ENCODE measurements around the gene TMOD1. TPM values are rescaled to one million over a fixed set of nuclear protein-coding genes. Genes with fewer than 3 reads are reported as not detected.

TMOD1 gene
- total and polyA plus RNA-seq, 9 donors = 37.1 to 77.2 (median 64.0) TPM

DNA sequence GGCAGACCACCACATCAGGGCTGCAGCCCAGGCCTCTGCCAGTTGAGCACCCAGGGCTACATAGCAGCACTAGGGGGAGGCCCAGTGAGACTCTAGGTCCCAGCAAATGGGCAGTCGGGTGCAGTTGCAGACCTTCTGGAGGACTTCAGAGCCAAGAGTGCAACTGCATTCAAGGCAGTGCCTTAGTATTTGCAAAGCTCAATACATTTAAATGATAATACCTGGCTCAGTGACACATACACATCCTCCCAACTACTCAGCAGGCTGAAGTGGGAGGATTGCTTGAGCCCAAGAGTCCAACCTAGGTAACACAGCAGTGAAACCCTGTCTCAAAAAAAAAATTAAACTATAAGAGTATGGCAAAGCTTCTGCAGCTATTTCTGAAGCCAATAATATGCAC lies 38.6 kb upstream of the TMOD1 start:
- Histone ChIP-seq H3K9me3 (no peaks in the 10 kb centered on the region), H3K36me3 (no peaks in the 10 kb centered on the region), H3K4me1 (ENCODE audit: insufficient read depth) (no peaks in the 10 kb centered on the region), H3K4me3 (no peak overlapping the region), H3K27me3 (no peaks in the 10 kb centered on the region), H3K27ac (no peak overlapping the region)
- intact Hi-C loops (cut with DNase I) = no loop called here
- TF ChIP-seq POLR2A (IDR thresholded peaks at IDR 0.05) = no peak
- TF ChIP-seq, protein P1, sequence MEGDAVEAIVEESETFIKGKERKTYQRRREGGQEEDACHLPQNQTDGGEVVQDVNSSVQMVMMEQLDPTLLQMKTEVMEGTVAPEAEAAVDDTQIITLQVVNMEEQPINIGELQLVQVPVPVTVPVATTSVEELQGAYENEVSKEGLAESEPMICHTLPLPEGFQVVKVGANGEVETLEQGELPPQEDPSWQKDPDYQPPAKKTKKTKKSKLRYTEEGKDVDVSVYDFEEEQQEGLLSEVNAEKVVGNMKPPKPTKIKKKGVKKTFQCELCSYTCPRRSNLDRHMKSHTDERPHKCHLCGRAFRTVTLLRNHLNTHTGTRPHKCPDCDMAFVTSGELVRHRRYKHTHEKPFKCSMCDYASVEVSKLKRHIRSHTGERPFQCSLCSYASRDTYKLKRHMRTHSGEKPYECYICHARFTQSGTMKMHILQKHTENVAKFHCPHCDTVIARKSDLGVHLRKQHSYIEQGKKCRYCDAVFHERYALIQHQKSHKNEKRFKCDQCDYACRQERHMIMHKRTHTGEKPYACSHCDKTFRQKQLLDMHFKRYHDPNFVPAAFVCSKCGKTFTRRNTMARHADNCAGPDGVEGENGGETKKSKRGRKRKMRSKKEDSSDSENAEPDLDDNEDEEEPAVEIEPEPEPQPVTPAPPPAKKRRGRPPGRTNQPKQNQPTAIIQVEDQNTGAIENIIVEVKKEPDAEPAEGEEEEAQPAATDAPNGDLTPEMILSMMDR (IDR thresholded peaks at IDR 0.05) = no peak
- TF ChIP-seq EP300 (IDR thresholded peaks at IDR 0.05) = no peak
- 83 to 93% (median 86%) methylated on average over 1 of the region's 1 CpG for WGBS, 3 donors
- no peak for DNase-seq

DNA sequence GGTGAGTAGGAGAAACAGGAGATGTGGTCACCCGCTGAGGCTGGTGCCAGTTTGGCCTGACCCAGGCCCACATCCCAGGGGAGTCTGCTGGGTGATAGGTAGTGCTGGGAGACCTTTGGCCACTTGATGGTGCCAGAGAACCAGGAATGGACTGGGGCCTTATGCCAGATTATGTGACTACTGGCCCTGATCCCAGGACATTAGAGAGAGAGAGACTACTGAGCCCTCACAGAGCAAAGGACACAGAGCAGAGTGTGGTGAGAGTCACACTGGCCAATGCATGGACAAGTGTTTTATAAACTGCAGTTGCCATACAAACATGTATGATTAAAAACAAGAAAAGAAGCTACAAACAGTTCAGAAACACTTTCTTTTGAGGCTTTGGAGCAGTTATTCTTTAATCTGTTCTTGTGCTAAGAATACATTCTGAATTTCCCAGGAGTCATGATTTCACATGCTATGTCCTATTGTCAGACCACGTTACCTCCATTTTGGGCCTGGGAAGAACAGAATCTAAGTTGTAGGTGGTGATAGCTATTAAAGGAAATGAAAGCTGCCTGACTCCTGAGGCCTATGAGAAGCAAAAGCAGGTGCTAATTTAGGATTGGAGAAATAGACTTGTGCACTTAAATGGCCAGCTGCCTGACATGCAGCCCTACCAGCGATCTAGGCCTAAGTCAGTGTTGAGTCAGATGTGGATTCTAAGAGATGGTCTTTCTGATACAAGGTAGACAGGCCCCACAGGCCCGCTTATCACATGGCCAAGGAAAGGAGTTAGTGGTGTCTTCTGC lies 32.6 kb upstream of the TMOD1 start:
- TF ChIP-seq, protein P1 (IDR thresholded peaks at IDR 0.05) = peak; percentile 65 to 95 (median 86)
- TF ChIP-seq EP300 (IDR thresholded peaks at IDR 0.05) = no peak
- peak; percentile 77 to 86 (median 80) for DNase-seq
- no peaks in the 10 kb centered on the region for H3K4me1 ChIP-seq (ENCODE audit: insufficient read depth)
- WGBS, 3 donors = 70 to 76% (median 73%) methylated on average over 4 of the region's 4 CpGs
- intact Hi-C loops (cut with DNase I) = loop anchor here (5.0 kb wide), 4 partner anchors 128 to 148 kb away; no protein-coding TSS in a partner anchor
- H3K36me3 ChIP-seq = no peaks in the 10 kb centered on the region
- H3K4me3 ChIP-seq = no peak overlapping the region
- H3K27ac ChIP-seq = peak overlapping the region in 1 of 2 donors; percentile 16
- no peaks in the 10 kb centered on the region for H3K9me3 ChIP-seq
- H3K27me3 ChIP-seq = no peaks in the 10 kb centered on the region

DNA sequence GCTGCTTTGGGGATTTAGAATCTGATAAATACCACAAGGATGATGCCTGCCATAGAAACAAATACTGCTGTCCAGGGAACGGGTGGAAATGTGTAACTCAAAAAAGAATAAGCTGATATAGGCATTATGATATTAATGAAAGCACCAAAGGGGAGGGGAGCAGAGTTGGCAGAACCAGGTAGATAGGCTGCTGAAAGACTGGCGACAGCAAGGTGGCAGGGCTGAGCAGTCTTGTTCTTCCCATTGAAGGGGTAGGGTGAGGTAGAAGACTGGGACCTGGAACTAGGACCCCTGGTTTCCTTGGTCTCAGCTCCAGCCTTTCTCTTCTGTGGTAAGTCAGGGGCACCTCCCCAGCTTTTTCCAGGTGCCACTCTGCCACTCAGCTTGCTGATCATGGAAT lies 31.4 kb upstream of the TMOD1 start:
- 81 to 83% (median 82%) methylated on average over 2 of the region's 2 CpGs for WGBS, 3 donors
- H3K27ac ChIP-seq = no peak overlapping the region
- TF ChIP-seq EP300 (IDR thresholded peaks at IDR 0.05) (no peak), POLR2A (IDR thresholded peaks at IDR 0.05) (no peak)
- TF ChIP-seq, protein P1 (IDR thresholded peaks at IDR 0.05) = no peak
- no peaks in the 10 kb centered on the region for H3K9me3 ChIP-seq
- no peaks in the 10 kb centered on the region for H3K27me3 ChIP-seq
- no peak for DNase-seq
- H3K36me3 ChIP-seq = no peaks in the 10 kb centered on the region
- H3K4me1 ChIP-seq (ENCODE audit: insufficient read depth) = no peaks in the 10 kb centered on the region
- intact Hi-C loops (cut with DNase I) = no loop called here
- no peak overlapping the region for H3K4me3 ChIP-seq

DNA sequence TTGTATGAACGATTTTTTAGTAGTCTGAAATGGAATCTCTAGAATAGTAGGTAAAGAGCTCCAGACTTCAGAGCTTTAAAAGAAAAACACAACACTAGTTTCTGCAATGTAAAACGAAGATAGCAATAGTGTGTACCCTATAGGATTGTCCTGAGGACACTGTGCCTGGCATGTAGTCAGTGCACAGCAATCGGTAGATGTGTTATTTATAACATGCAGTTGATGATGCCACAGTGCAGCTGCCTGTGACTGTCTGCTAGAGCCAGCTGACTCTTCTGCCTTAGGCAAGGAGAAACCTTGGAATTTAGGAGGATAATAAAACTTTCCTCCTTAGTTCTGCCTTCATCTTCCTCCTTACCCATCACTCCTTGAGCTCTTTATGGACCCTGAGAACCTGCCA lies 27.7 kb upstream of the TMOD1 start:
- no peaks in the 10 kb centered on the region for H3K27me3 ChIP-seq
- H3K27ac ChIP-seq = no peak overlapping the region
- no peak for TF ChIP-seq EP300 (IDR thresholded peaks at IDR 0.05)
- TF ChIP-seq, protein P1 (IDR thresholded peaks at IDR 0.05) = no peak
- no peak for TF ChIP-seq POLR2A (IDR thresholded peaks at IDR 0.05)
- WGBS, 3 donors = 80 to 87% (median 82%) methylated on average over 3 of the region's 3 CpGs
- no peak for DNase-seq
- no peak overlapping the region for H3K4me3 ChIP-seq
- no peaks in the 10 kb centered on the region for H3K4me1 ChIP-seq (ENCODE audit: insufficient read depth)
- intact Hi-C loops (cut with DNase I) = no loop called here
- no peaks in the 10 kb centered on the region for H3K36me3 ChIP-seq
- no peaks in the 10 kb centered on the region for H3K9me3 ChIP-seq
